GM13976 (cell line): ENCODE measurements around the gene SDHAF1.
"Not testable (repeated sequence)": the region's sequence is repeated elsewhere in the genome, so short reads cannot be mapped to it uniquely, and the experiment has no call there.

ENCODE experiments used
- DNase-seq: peaks from one replicate; pipeline ENCODE4 v3.0.0; 2012; ENCODE audit warnings: low spot score
- in situ Hi-C: fragments of 300-500 bp; cut with MboI; formaldehyde crosslinking; loops from one replicate; pipeline ENCODE4 v1.12.0; 2022; ENCODE audit warnings: low sequenced_read_pairs, mixed read lengths, inconsistent platforms; ENCODE audit not compliant: unreplicated experiment
- TF ChIP-seq, protein P1 (sequence below): IDR thresholded peaks from 2 replicates; pipeline ENCODE4 v1.5.1; 2012; ENCODE audit warnings: borderline replicate concordance, mild to moderate bottlenecking; ENCODE audit not compliant: insufficient read depth; ENCODE audit errors: extremely low read depth, missing control alignments, control extremely low read depth

The SDHAF1 gene

DNA sequence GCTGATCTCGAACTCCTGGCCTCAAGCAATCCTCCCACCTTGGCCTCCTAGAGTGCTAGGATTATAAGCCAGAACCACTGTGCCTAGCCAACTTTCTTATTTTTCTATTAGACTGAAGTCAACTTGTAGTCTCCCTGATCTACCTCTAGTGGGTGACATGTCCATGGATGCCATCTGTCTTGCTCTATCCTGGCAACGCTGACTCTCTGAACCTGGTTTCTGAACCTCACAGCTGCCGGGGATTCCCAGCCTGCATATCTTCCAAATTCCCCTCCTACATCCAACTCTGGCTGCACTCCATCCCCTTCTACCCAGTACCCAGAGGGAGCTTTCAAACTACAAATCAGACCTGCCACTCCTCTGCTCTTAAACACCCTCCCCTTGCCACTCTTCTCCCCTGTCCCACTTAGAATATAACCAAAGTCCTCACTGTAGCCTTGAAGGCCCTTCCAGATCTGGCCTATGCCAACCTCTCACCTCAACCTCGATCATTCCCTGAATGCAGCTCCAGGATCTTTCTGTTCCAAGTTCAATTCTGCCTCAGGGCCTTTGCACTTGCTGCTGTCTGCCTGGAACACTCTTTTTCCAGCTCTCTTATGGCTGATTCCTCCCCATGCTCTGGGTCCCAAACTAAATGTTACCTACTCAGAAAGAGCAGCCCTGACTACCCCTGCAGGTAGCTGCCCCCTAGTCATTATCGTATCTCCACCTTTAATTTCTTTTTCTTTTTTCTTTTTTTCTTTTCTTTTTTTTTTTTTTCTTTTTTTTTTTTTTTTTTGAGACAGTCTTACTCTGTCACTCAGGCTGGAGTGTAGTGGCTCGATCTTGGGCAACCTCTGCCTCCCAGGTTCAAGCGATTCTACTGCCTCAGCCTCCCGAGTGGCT, 35.5 kb downstream of the SDHAF1 start:
- in situ Hi-C loops = no loop called here
- TF ChIP-seq, protein P1, sequence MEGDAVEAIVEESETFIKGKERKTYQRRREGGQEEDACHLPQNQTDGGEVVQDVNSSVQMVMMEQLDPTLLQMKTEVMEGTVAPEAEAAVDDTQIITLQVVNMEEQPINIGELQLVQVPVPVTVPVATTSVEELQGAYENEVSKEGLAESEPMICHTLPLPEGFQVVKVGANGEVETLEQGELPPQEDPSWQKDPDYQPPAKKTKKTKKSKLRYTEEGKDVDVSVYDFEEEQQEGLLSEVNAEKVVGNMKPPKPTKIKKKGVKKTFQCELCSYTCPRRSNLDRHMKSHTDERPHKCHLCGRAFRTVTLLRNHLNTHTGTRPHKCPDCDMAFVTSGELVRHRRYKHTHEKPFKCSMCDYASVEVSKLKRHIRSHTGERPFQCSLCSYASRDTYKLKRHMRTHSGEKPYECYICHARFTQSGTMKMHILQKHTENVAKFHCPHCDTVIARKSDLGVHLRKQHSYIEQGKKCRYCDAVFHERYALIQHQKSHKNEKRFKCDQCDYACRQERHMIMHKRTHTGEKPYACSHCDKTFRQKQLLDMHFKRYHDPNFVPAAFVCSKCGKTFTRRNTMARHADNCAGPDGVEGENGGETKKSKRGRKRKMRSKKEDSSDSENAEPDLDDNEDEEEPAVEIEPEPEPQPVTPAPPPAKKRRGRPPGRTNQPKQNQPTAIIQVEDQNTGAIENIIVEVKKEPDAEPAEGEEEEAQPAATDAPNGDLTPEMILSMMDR = no peak
- no peak for DNase-seq

DNA sequence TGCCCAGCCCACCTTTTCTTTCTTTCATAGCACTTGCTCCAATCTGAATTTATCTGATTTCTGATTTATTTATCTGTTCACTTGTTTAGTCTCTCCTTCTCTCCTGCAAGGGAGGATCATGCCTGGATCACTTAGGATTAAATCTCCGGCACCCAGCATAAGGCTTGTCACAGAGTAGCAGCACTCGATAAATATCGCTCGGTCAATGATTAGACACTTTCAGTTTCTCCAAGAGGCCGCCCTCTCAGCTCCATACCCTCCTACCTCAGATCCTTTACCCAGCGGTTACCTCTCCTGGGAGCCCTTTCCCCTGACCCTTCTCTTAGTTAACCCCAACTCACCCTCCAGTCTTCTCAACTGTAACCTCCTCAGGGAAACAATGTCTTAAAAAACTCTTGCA, 36.3 kb downstream of the SDHAF1 start:
- no peak for DNase-seq
- TF ChIP-seq, protein P1 = no peak
- in situ Hi-C loops = no loop called here

DNA sequence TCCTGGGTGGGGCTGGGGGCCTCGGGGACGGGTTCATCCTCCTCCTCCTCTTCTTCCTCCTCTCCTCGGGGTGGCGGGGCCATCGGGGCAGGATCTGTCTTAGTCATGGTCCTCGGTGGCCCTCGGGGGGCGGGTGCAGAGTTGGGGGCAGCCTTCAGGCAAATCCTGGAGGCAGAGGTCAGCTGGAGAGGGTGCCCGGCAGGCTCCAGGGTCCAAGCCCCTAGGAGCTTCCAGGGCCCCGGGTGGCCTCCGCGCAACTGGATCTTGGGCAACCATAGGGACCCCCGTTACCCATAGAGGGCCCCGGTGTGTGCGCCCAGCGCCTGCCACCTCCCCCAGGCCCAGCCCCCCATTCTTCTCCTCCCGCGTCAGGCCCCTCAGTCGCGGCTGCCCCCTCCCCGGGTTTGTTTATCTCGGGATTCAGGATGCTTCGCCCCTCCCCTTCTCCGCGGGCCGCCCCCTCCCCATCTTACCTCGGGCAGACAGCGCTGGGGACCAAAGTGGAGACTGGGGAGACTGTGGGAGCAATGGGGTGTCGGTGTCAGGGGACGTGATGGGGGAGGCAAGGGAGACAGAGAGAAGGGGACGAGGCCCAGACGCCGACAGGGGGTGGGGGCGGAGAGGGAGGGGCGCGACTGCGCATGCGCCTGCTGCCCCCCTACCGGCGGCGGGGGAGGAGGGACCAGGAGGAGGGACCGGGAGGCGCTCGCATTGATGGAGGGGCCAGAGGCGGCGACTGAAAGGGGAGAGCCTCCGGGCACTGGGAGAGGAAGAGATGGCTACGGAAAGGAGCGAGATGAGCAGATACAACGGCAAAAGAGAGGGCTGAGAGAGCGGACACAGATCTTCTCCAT, 37.5 kb downstream of the SDHAF1 start, which contains the start of gene CLIP3:
Gene CLIP3 (minus strand): TSS at position 623 of the 854 bp plus-strand sequence. CDS start 516 bp downstream, at position 107.
- TF ChIP-seq, protein P1 = no peak
- peak; percentile 87 for DNase-seq
- in situ Hi-C loops = no loop called here

DNA sequence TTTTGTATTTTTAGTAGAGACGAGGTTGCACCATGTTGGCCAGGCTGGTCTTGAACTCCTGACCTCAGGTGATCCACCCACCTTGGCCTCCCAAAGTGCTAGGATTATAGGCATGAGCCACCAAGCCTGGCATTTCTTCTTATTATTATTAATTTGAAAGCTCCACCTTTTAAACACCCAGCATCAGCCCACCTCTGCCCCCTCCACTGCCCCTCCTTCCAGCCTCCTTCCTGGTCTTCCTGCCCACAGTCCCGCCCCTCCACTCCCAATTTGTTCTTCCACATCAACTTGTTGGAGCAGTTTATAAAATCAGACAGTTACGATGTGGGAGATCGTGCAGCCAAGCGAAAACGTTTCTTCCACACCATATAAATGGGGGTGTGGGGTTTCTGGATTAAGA, 45.5 kb downstream of the SDHAF1 start:
- TF ChIP-seq, protein P1 = no peak
- no peak for DNase-seq
- in situ Hi-C loops = no loop called here

DNA sequence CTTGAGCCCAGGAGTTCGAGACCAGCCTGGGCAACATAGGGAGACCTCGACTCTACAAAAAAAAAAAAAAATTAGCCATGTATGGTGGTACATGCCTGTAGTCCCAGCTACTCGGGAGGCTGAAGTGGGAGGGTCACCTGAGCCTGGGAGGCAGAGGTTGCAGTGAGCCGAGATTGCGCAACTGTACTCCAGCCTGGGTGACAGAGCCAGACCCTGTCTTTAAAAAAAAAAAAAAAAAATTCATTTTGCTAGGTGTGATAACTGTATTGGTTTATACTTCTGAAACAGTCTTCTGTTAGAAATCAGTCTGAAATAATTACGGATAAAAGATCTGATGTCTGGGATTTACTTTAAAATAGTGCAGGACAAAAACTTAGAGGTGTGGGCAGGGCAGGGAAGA, 46.1 kb downstream of the SDHAF1 start:
- in situ Hi-C loops, DNase-seq: not testable (repeated sequence)

DNA sequence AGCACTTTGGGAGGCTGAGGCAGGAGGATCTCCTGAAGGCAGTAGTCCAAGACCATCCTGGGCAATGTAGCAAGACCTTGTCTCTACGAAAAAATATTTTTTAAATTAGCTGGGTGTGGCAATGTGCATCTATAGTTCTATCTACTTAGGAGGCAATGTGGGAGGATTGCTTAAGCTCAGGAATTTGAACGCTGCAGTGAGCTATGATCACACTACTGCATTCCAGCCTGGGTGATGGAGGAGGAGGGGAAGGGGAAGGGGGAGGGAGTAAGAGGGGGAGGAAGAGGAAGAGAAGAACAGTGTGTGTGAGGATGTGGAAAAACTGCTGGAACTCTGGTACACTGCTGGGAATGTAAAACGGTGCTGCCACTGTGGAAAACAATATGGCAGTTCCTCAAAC, 46.8 kb downstream of the SDHAF1 start:
- in situ Hi-C loops = no loop called here
- TF ChIP-seq, protein P1 = no peak
- DNase-seq = no peak
